GM19025 (cell line): ENCODE measurements around the gene TM4SF1.
"Not testable (repeated sequence)": the region's sequence is repeated elsewhere in the genome, so short reads cannot be mapped to it uniquely, and the experiment has no call there.

ENCODE experiments used
- ATAC-seq: cut with Tn5 transposase; IDR thresholded peaks from one replicate; pipeline ENCODE4 v1.9.1; 2021; ENCODE audit warnings: mild to moderate bottlenecking, low read depth, moderate library complexity; ENCODE audit not compliant: unreplicated experiment

TM4SF1 gene

GRCh38 chr3:149395107-149396089 lies 17.9 kb upstream of the TM4SF1 start:
- ATAC-seq = no peak

- ATAC-seq = no peak
Measured at GRCh38 chr3:149393345-149394160, 16.1 kb upstream of the TM4SF1 start.

GRCh38 chr3:149391960-149392359 lies 14.5 kb upstream of the TM4SF1 start:
- ATAC-seq = no peak

GRCh38 chr3:149390772-149391212 lies 13.3 kb upstream of the TM4SF1 start:
- no peak for ATAC-seq

- ATAC-seq = no peak
Measured at GRCh38 chr3:149390294-149390693, 12.8 kb upstream of the TM4SF1 start.

GRCh38 chr3:149388531-149389417 lies 11.3 kb upstream of the TM4SF1 start:
- no peak for ATAC-seq

- no peak for ATAC-seq
Measured at GRCh38 chr3:149388001-149388440, 10.6 kb upstream of the TM4SF1 start.

GRCh38 chr3:149386299-149386606 lies 8.8 kb upstream of the TM4SF1 start:
- no peak for ATAC-seq

- no peak for ATAC-seq
Measured at GRCh38 chr3:149385617-149386298, 8.3 kb upstream of the TM4SF1 start.

GRCh38 chr3:149384911-149385321 lies 7.5 kb upstream of the TM4SF1 start:
- ATAC-seq = no peak

GRCh38 chr3:149384167-149384566 lies 6.7 kb upstream of the TM4SF1 start:
- ATAC-seq = no peak

- ATAC-seq = no peak
Measured at GRCh38 chr3:149383703-149384102, 6.3 kb upstream of the TM4SF1 start.

- ATAC-seq = no peak
Measured at GRCh38 chr3:149382518-149382917, 5.1 kb upstream of the TM4SF1 start.

- no peak for ATAC-seq
Measured at GRCh38 chr3:149382101-149382467, 4.6 kb upstream of the TM4SF1 start.

- no peak for ATAC-seq
Measured at GRCh38 chr3:149381173-149382100, 4.0 kb upstream of the TM4SF1 start.

- ATAC-seq = not testable (repeated sequence)
Measured at GRCh38 chr3:149380220-149380619, 2.8 kb upstream of the TM4SF1 start.

GRCh38 chr3:149378478-149379309 lies 1.2 kb upstream of the TM4SF1 start:
- ATAC-seq = no peak
